Muscle of leg (tissue), 9 donors: ENCODE measurements around the gene ZNF546. TPM values are rescaled to one million over a fixed set of nuclear protein-coding genes. Genes with fewer than 3 reads are reported as not detected.

Experiments
- polyA plus RNA-seq, 8 donors: library from polyadenylated mRNA; unstranded; fragments of 120-200 nt; gene quantifications; one replicate each; pipeline versions ENCODE4 v1.2.1 to v1.2.3, GENCODE V29; 2013; ENCODE audit warnings: inconsistent platforms in 1 of 8, low replicate concordance in 1 of 8; ENCODE audit not compliant: insufficient read length in 8 of 8, insufficient read depth in 1 of 8
- total RNA-seq: library from RNA; stranded (reverse); fragments of 120-200 nt; gene quantifications from one replicate; pipeline ENCODE4 v1.2.4, GENCODE V29; 2013

Gene ZNF546
- total and polyA plus RNA-seq, 9 donors, result 2.5 to 8.9 (median 3.4) TPM

Other genes starting within 250 kb of the ZNF546 start
- not detected for gene LEUTX, start 218.2 kb upstream of the ZNF546 start, total RNA-seq
- gene LEUTX, start 218.2 kb upstream of the ZNF546 start, polyA plus RNA-seq, result not detected
- gene DYRK1B, start 162.9 kb upstream of the ZNF546 start, total RNA-seq, result 23.5 TPM
- 10 to 100 TPM; 34.9 to 59.5 (median 49.6) TPM for gene DYRK1B, start 162.9 kb upstream of the ZNF546 start, polyA plus RNA-seq
- 159 TPM for gene FBL, start 150.7 kb upstream of the ZNF546 start, total RNA-seq
- 100 to 1,000 TPM; 264 to 375 (median 297) TPM for gene FBL, start 150.7 kb upstream of the ZNF546 start, polyA plus RNA-seq
- gene FCGBP, start 62.4 kb upstream of the ZNF546 start, total RNA-seq, result 2.8 TPM
- gene FCGBP, start 62.4 kb upstream of the ZNF546 start, polyA plus RNA-seq, result 10 to 100 TPM in 2 of 8 donors, 1 to 10 TPM in 6; 1.9 to 11.7 (median 5.0) TPM
- gene PSMC4, start 25.9 kb upstream of the ZNF546 start, total RNA-seq, result 53.4 TPM
- 10 to 100 TPM; 57.5 to 66.7 (median 61.3) TPM for gene PSMC4, start 25.9 kb upstream of the ZNF546 start, polyA plus RNA-seq
- gene ZNF780B, start 59.2 kb downstream of the ZNF546 start, total RNA-seq, result 16.4 TPM
- 10 to 100 TPM in 4 of 8 donors, 1 to 10 TPM in 4; 5.7 to 14.2 (median 10.0) TPM for gene ZNF780B, start 59.2 kb downstream of the ZNF546 start, polyA plus RNA-seq
- 15.0 TPM for gene ZNF780A, start 93.9 kb downstream of the ZNF546 start, total RNA-seq
- 1 to 10 TPM; 4.7 to 9.7 (median 7.2) TPM for gene ZNF780A, start 93.9 kb downstream of the ZNF546 start, polyA plus RNA-seq
- gene MAP3K10, start 194.4 kb downstream of the ZNF546 start, total RNA-seq, result 4.2 TPM
- gene MAP3K10, start 194.4 kb downstream of the ZNF546 start, polyA plus RNA-seq, result 10 to 100 TPM in 6 of 8 donors, 1 to 10 TPM in 2; 7.4 to 12.6 (median 11.0) TPM
- 0.09 TPM for gene TTC9B, start 221.3 kb downstream of the ZNF546 start, total RNA-seq
- gene TTC9B, start 221.3 kb downstream of the ZNF546 start, polyA plus RNA-seq, result under 1 TPM in 5 of 8 donors, not detected in 3; 0.08 to 0.13 (median 0.12) TPM
- gene CCNP, start 229.6 kb downstream of the ZNF546 start, total RNA-seq, result 0.31 TPM
- gene CCNP, start 229.6 kb downstream of the ZNF546 start, polyA plus RNA-seq, result under 1 TPM; 0.23 to 0.65 (median 0.39) TPM